GM18873 (cell line): Measurements from ENCODE around the gene IL12A.

Experiments
- ATAC-seq: cut with Tn5 transposase; IDR thresholded peaks from one replicate; pipeline ENCODE4 v1.9.1; 2021; ENCODE audit warnings: mild to moderate bottlenecking, moderate library complexity, moderate number of reproducible peaks; ENCODE audit not compliant: unreplicated experiment, low FRiP score

The IL12A gene

GRCh38 chr3:159988617-159989271 lies at the start of gene IL12A:
Gene IL12A, plus strand, starts transcription at chr3:159988835.
- peak; percentile 95 for ATAC-seq

GRCh38 chr3:159941038-159942000 lies 47.3 kb upstream of the IL12A start:
- no peak for ATAC-seq

GRCh38 chr3:159944781-159945180 lies 43.9 kb upstream of the IL12A start:
- no peak for ATAC-seq

- no peak for ATAC-seq
These were observed 42.7 kb upstream of the IL12A start for GRCh38 chr3:159945930-159946329.

- no peak for ATAC-seq
These were observed 41.4 kb upstream of the IL12A start for GRCh38 chr3:159947220-159947619.

- no peak for ATAC-seq
These were observed 40.0 kb upstream of the IL12A start for GRCh38 chr3:159948429-159949144.

GRCh38 chr3:159950156-159950898 lies 38.3 kb upstream of the IL12A start:
- ATAC-seq, result peak; percentile 67

GRCh38 chr3:159951540-159951939 lies 37.1 kb upstream of the IL12A start:
- ATAC-seq, result no peak

- no peak for ATAC-seq
These were observed 35.1 kb upstream of the IL12A start for GRCh38 chr3:159953325-159954085.

- ATAC-seq, result no peak
These were observed 28.2 kb upstream of the IL12A start for GRCh38 chr3:159960188-159961148.

- peak; percentile 100 for ATAC-seq
These were observed 24.3 kb upstream of the IL12A start for GRCh38 chr3:159964166-159964973.

GRCh38 chr3:159971311-159971710 lies 17.3 kb upstream of the IL12A start:
- no peak for ATAC-seq

- ATAC-seq, result no peak
These were observed 11.3 kb upstream of the IL12A start for GRCh38 chr3:159977295-159977694.

GRCh38 chr3:159978353-159978752 lies 10.3 kb upstream of the IL12A start:
- no peak for ATAC-seq

- no peak for ATAC-seq
These were observed 9.5 kb upstream of the IL12A start for GRCh38 chr3:159978918-159979703.

- ATAC-seq, result no peak
These were observed 6.1 kb upstream of the IL12A start for GRCh38 chr3:159982442-159982974.

GRCh38 chr3:159987291-159987711 lies 1.3 kb upstream of the IL12A start:
- ATAC-seq, result no peak
